Measurements from ENCODE around the gene TWNK. TPM values are rescaled to one million over a fixed set of nuclear protein-coding genes. Genes with fewer than 3 reads are reported as not detected.
A peak's percentile ranks its signal among the peaks of the same experiment; 100 is the strongest.

TWNK gene
- total and polyA plus RNA-seq, 9 of the 15 experiments (the other 6 are each of a cell fraction or from before 2014, with no cell fraction given), result 11.6 to 34.7 (median 17.4) TPM

- Histone ChIP-seq H3K27me3 (ENCODE audit: control insufficient read depth in 2 of 2, insufficient read depth in 2 of 2, low read length in 2 of 2) (peaks cover 2 to 4% of the 10 kb centered on the region in 2 experiments; a peak in 4 of 5 replicates), H4K20me1 (replicated peaks; ENCODE audit: control insufficient read depth, insufficient read depth, low read length) (no peaks in the 10 kb centered on the region), H3K4me1 (replicated peaks in 1 of 2; ENCODE audit: control insufficient read depth in 2 of 2, insufficient read depth in 2 of 2, low read length in 2 of 2) (peaks cover 11 to 38% of the 10 kb centered on the region in 2 experiments), H3K4me3 (no peak overlapping the region), H3K36me3 (ENCODE audit: control insufficient read depth, insufficient read depth, low read length) (no peaks in the 10 kb centered on the region), H2AFZ (ENCODE audit: low read depth, low read length) (no peak overlapping the region), H3K9me1 (ENCODE audit: control insufficient read depth, insufficient read depth, low read length) (no peaks in the 10 kb centered on the region), H3K9me3 (replicated peaks; ENCODE audit: control insufficient read depth, insufficient read depth, low read depth, low read length) (no peaks in the 10 kb centered on the region), H3K79me2 (ENCODE audit: control insufficient read depth, insufficient read depth, low read length) (no peaks in the 10 kb centered on the region), H3K9ac (ENCODE audit: insufficient read depth in 1 of 2, low read depth in 2 of 2, low read length in 2 of 2) (peak overlapping the region in 1 of 2 experiments; percentile 64; a peak in 1 of 4 replicates), H3K4me2 (ENCODE audit: insufficient read depth, low read length) (no peak overlapping the region), H3K27ac (ENCODE audit: extremely low read depth, low read depth, low read length) (no peak overlapping the region)
- ATAC-seq, result peak; percentile 35
- DNase-seq (ENCODE audit: extremely low read depth in 1 of 4, low spot score in 3 of 4), result peak in 2 of 4 experiments; percentile 42
- in situ Hi-C loops (cut with MboI), result no loop called here
- intact Hi-C loops (cut with micrococcal nuclease), result loop anchor here (5.0 to 10.0 kb wide), 2 partner anchors 38 to 415 kb away; no protein-coding TSS in a partner anchor
- 28% methylated on average over 13 of the region's 27 CpGs for WGBS (ENCODE audit: insufficient coverage, low coverage, missing lambda C conversion rate)
- CTCF ChIA-PET (ENCODE audit: low intra/inter-chr PET ratio), result no interaction called here
- FAIRE-seq, result no peak
- BruUV-seq (replicated peaks), result no TSS peak
- POLR2A ChIA-PET, result interaction anchor here (0.6 to 1.7 kb wide), 2 partner anchors 11 to 23 kb away, joined by 3 to 6 read pairs; no protein-coding TSS in a partner anchor
- TF ChIP-seq HMG20A (CRISPR knock-in tag; conservative IDR thresholded peaks at IDR 0.05) (no peak), CTCF (IDR thresholded peaks at IDR 0.05 in 2 of 3, conservative IDR thresholded peaks at IDR 0.05 in 1 of 3; ENCODE audit: insufficient read depth in 2 of 3, low read depth in 1 of 3, low read length in 3 of 3) (0 out of 6 replicates have a peak, but pooled peaks of 1 of the 3 experiments have one; percentile 22), VEZF1 (CRISPR knock-in tag; IDR thresholded peaks at IDR 0.05) (peak; percentile 49), BHLHE40 (IDR thresholded peaks at IDR 0.05; ENCODE audit: low read length) (no peak)
Observed at GRCh38 chr10:101029520-101030295, 42.4 kb downstream of the TWNK start.

All from K562 (cell line).